Neural cell (in vitro differentiated cells): ENCODE results near the gene YPEL4. TPM values are rescaled to one million over a fixed set of nuclear protein-coding genes. Genes with fewer than 3 reads are reported as not detected.

ENCODE experiments used
- H2AFZ ChIP-seq: fragments of 200-600, 300-800 bp; sonication (generic), shearing (Covaris generic); 2 replicates; pipeline ENCODE4 v1.6.0; 2014; ENCODE audit warnings: low read depth, mild to moderate bottlenecking, antibody characterized with exemption, low read length, moderate library complexity
- H3F3A ChIP-seq: fragments of 200-600 bp; shearing (Covaris generic); 2 replicates; pipeline ENCODE4 v1.6.1; 2016; ENCODE audit warnings: mild to moderate bottlenecking, moderate library complexity, mixed read lengths, antibody characterized with exemption, low read length; ENCODE audit not compliant: insufficient read depth, poor library complexity, severe bottlenecking
- H3K27ac ChIP-seq: fragments of 200-600, 300-800 bp; sonication (generic), shearing (Covaris generic); 2 replicates; pipeline ENCODE4 v1.5.1; 2014; ENCODE audit warnings: mild to moderate bottlenecking, low read length, moderate library complexity
- H3K27me3 ChIP-seq: fragments of 300-800, 200-600 bp; sonication (generic), shearing (Covaris generic); 2 replicates; pipeline ENCODE4 v1.6.0; 2014; ENCODE audit warnings: mild to moderate bottlenecking, low read depth, low read length, moderate library complexity; ENCODE audit not compliant: insufficient read depth
- H3K36me3 ChIP-seq: fragments of 300-800, 200-600 bp; sonication (generic), shearing (Covaris generic); 2 replicates; pipeline ENCODE4 v1.5.1; 2014; ENCODE audit warnings: mild to moderate bottlenecking, antibody characterized with exemption, low read length, moderate library complexity; ENCODE audit not compliant: insufficient read depth
- H3K4me2 ChIP-seq: fragments of 300-800, 200-600 bp; sonication (generic), shearing (Covaris generic); 2 replicates; pipeline ENCODE4 v1.6.0; 2014; ENCODE audit warnings: mild to moderate bottlenecking, low read length
- H3K4me3 ChIP-seq: fragments of 300-800, 200-600 bp; sonication (generic), shearing (Covaris generic); 2 replicates; pipeline ENCODE4 v1.5.1; 2014; ENCODE audit warnings: mild to moderate bottlenecking, low read length, moderate library complexity
- H3K79me2 ChIP-seq: fragments of 200-600 bp; shearing (Covaris generic); replicated peaks from 2 replicates; pipeline ENCODE4 v1.6.0; 2014; ENCODE audit warnings: mild to moderate bottlenecking, low read length, moderate library complexity; ENCODE audit not compliant: insufficient read depth
- H3K9ac ChIP-seq: fragments of 300-800, 200-600 bp; sonication (generic), shearing (Covaris generic); 2 replicates; pipeline ENCODE4 v1.6.1; 2016; ENCODE audit warnings: mild to moderate bottlenecking, low read length, mixed read lengths
- H3K9me2 ChIP-seq: fragments of 200-600 bp; shearing (Covaris generic); 2 replicates; pipeline ENCODE4 v1.6.1; 2016; ENCODE audit warnings: mild to moderate bottlenecking, low read length, mixed read lengths; ENCODE audit not compliant: insufficient read depth
- H3K9me3 ChIP-seq: fragments of 200-600, 300-800 bp; sonication (generic), shearing (Covaris generic); 2 replicates; pipeline ENCODE4 v1.6.1; 2016; ENCODE audit warnings: mild to moderate bottlenecking, mixed run types, low read length, moderate library complexity, mixed read lengths
- H4K20me1 ChIP-seq: fragments of 200-600 bp; shearing (Covaris generic); 2 replicates; pipeline ENCODE4 v1.6.1; 2016; ENCODE audit warnings: mild to moderate bottlenecking, mixed run types; ENCODE audit not compliant: insufficient read depth
- EP300 ChIP-seq: fragments of 450-650 bp; conservative IDR thresholded peaks from 2 replicates; pipeline ENCODE4 v1.6.1; 2014; ENCODE audit warnings: antibody characterized with exemption, mild to moderate bottlenecking, moderate library complexity; ENCODE audit not compliant: poor library complexity, severe bottlenecking
- EZH2 ChIP-seq: fragments of 200-600, 300-800 bp; shearing (Covaris generic), sonication (generic); IDR thresholded peaks from 2 replicates; pipeline ENCODE4 v1.6.1; 2014; ENCODE audit warnings: antibody characterized with exemption, low read length, borderline replicate concordance, mild to moderate bottlenecking; ENCODE audit not compliant: insufficient read depth, poor library complexity, severe bottlenecking
- MXI1 ChIP-seq: fragments of 450-650 bp; conservative IDR thresholded peaks from 2 replicates; pipeline ENCODE4 v1.6.1; 2014; ENCODE audit warnings: antibody characterized with exemption, mild to moderate bottlenecking; ENCODE audit not compliant: poor library complexity, severe bottlenecking
- POLR2AphosphoS5 ChIP-seq: IDR thresholded peaks from 2 replicates; pipeline ENCODE4 v1.6.1; 2012
- RAD21 ChIP-seq: fragments of 450-650 bp; conservative IDR thresholded peaks from 2 replicates; pipeline ENCODE4 v1.6.1; 2014; ENCODE audit warnings: antibody characterized with exemption, mild to moderate bottlenecking, moderate library complexity
- SMC3 ChIP-seq: fragments of 450-650 bp; conservative IDR thresholded peaks from 2 replicates; pipeline ENCODE4 v1.6.1; 2014; ENCODE audit warnings: antibody characterized with exemption, mild to moderate bottlenecking, moderate library complexity; ENCODE audit not compliant: poor library complexity
- TAF1 ChIP-seq: IDR thresholded peaks from 2 replicates; pipeline ENCODE4 v1.6.1; 2012; ENCODE audit warnings: low read depth
- polyA plus RNA-seq: library from polyadenylated mRNA; depleted of rRNA; stranded (reverse); fragments of >200 nt; gene quantifications from 2 replicates; pipeline ENCODE4 v1.2.3, GENCODE V29; 2014
- TF ChIP-seq, protein P1 (sequence below): fragments of 450-650 bp; IDR thresholded peaks from 2 replicates; pipeline ENCODE4 v1.5.1; 2014; ENCODE audit warnings: antibody characterized with exemption, mild to moderate bottlenecking, moderate library complexity; ENCODE audit not compliant: poor library complexity, severe bottlenecking
- TF ChIP-seq, protein P2 (sequence below): IDR thresholded peaks from 2 replicates; pipeline ENCODE4 v1.6.1; 2012; ENCODE audit warnings: borderline replicate concordance

Gene YPEL4
- polyA plus RNA-seq, 1 donor from 2014 or later: 18.4 TPM

DNA sequence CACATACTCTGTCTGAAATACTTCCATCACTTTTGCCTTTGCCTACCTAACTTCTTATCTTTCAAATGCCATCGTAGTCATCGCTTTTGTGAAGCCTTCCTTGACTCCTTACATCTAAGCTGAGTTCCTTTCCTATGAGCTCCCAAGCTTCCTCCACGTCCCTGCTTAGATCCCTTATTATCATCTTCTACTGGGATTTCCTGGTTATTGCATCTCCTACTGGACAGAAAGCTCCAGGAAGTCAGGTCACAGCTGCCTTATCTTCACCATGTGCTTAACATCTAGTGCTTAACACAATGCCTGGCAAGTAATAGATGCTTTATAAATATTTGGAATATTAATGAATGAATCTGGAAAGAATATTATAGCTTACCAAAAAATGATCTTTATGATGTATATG lies 5.9 kb downstream of the YPEL4 start:
- no peaks in the 10 kb centered on the region for H3K27me3 ChIP-seq
- no peaks in the 10 kb centered on the region for H3K9me2 ChIP-seq
- no peak overlapping the region for H3K27ac ChIP-seq
- H4K20me1 ChIP-seq: no peaks in the 10 kb centered on the region
- peaks cover 34% of the 10 kb centered on the region for H3K79me2 ChIP-seq
- H3K4me3 ChIP-seq: no peak overlapping the region
- no peak for TF ChIP-seq EZH2
- TF ChIP-seq RAD21: no peak
- no peak for TF ChIP-seq POLR2AphosphoS5
- TF ChIP-seq MXI1: no peak
- no peak for TF ChIP-seq EP300
- no peak for TF ChIP-seq SMC3
- TF ChIP-seq, protein P1, sequence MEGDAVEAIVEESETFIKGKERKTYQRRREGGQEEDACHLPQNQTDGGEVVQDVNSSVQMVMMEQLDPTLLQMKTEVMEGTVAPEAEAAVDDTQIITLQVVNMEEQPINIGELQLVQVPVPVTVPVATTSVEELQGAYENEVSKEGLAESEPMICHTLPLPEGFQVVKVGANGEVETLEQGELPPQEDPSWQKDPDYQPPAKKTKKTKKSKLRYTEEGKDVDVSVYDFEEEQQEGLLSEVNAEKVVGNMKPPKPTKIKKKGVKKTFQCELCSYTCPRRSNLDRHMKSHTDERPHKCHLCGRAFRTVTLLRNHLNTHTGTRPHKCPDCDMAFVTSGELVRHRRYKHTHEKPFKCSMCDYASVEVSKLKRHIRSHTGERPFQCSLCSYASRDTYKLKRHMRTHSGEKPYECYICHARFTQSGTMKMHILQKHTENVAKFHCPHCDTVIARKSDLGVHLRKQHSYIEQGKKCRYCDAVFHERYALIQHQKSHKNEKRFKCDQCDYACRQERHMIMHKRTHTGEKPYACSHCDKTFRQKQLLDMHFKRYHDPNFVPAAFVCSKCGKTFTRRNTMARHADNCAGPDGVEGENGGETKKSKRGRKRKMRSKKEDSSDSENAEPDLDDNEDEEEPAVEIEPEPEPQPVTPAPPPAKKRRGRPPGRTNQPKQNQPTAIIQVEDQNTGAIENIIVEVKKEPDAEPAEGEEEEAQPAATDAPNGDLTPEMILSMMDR: no peak
- TF ChIP-seq TAF1: no peak
- TF ChIP-seq, protein P2, sequence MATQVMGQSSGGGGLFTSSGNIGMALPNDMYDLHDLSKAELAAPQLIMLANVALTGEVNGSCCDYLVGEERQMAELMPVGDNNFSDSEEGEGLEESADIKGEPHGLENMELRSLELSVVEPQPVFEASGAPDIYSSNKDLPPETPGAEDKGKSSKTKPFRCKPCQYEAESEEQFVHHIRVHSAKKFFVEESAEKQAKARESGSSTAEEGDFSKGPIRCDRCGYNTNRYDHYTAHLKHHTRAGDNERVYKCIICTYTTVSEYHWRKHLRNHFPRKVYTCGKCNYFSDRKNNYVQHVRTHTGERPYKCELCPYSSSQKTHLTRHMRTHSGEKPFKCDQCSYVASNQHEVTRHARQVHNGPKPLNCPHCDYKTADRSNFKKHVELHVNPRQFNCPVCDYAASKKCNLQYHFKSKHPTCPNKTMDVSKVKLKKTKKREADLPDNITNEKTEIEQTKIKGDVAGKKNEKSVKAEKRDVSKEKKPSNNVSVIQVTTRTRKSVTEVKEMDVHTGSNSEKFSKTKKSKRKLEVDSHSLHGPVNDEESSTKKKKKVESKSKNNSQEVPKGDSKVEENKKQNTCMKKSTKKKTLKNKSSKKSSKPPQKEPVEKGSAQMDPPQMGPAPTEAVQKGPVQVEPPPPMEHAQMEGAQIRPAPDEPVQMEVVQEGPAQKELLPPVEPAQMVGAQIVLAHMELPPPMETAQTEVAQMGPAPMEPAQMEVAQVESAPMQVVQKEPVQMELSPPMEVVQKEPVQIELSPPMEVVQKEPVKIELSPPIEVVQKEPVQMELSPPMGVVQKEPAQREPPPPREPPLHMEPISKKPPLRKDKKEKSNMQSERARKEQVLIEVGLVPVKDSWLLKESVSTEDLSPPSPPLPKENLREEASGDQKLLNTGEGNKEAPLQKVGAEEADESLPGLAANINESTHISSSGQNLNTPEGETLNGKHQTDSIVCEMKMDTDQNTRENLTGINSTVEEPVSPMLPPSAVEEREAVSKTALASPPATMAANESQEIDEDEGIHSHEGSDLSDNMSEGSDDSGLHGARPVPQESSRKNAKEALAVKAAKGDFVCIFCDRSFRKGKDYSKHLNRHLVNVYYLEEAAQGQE: no peak
- no peak overlapping the region for H2AFZ ChIP-seq
- no peaks in the 10 kb centered on the region for H3K9me3 ChIP-seq
- H3K9ac ChIP-seq: no peak overlapping the region
- no peaks in the 10 kb centered on the region for H3K36me3 ChIP-seq
- H3K4me2 ChIP-seq: no peak overlapping the region
- H3F3A ChIP-seq: no peaks in the 10 kb centered on the region

DNA sequence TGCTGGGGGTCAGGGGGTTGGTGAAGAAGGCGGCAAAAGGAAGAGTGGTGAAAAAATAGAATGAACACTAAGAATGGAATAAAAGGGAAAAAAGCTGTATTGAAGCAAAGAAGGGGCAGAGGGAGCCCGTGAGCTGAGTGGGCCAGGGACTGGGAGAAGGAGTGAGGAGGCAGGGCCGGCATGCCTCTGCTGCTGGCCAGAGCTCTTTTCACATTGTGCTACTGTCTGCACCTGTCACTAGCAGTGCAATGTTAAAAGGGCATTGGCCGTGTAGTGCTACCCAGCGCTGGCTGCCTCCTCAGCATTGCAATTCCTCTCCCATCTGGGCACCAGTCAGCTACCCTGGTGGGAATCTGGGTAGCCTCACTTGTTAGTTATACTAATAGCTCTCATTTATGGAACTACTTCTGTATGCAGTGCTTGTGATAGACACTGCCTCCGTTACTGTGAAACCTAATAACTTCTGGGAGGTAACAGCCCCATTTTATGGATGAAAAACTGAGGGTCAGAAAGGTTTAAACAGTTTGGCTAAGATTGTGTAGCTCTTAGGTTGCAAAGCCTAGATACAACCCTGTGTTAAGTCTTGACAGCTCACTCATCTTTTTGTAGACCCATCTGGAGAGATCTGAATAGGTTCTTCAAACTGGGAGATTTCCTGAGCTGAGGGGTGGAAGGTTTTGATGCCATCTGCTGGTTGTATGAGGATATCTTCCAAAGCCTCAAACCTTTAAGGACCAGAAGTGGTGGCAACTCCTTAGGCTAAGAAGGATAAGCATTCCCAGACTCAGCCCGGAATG lies 8.5 kb downstream of the YPEL4 start:
- Histone ChIP-seq H3K9me2 (no peaks in the 10 kb centered on the region), H3K4me2 (no peak overlapping the region), H2AFZ (no peak overlapping the region), H3K9me3 (no peaks in the 10 kb centered on the region), H3K36me3 (no peaks in the 10 kb centered on the region), H4K20me1 (no peaks in the 10 kb centered on the region), H3K4me3 (peak overlapping the region; percentile 96), H3K9ac (peak overlapping the region; percentile 96), H3F3A (no peaks in the 10 kb centered on the region), H3K27ac (peak overlapping the region; percentile 92), H3K79me2 (peaks cover 36% of the 10 kb centered on the region), H3K27me3 (no peaks in the 10 kb centered on the region)
- TF ChIP-seq MXI1 (no peak), EZH2 (no peak), RAD21 (peak; percentile 56), EP300 (no peak), SMC3 (peak; percentile 72), TAF1 (no peak), POLR2AphosphoS5 (no peak)
- TF ChIP-seq, protein P2: no peak
- TF ChIP-seq, protein P1: peak; percentile 62
